GM23248 (cell line): Measurements from ENCODE around the gene DENND1A. TPM values are rescaled to one million over a fixed set of nuclear protein-coding genes. Genes with fewer than 3 reads are reported as not detected.

Experiments used
- DNase-seq: peaks from one replicate; pipeline ENCODE4 v3.0.0-alpha.2; 2015
- H2AFZ ChIP-seq: fragments of 200-600 bp; sonication (generic); 2 replicates; pipeline ENCODE4 v1.6.1; 2016; ENCODE audit warnings: antibody characterized with exemption
- H3F3A ChIP-seq: fragments of 200-600 bp; sonication (generic); 2 replicates; pipeline ENCODE4 v1.6.1; 2016; ENCODE audit warnings: mild to moderate bottlenecking, antibody characterized with exemption, mixed run types; ENCODE audit not compliant: insufficient read depth
- H3K27ac ChIP-seq: fragments of 200-600 bp; sonication (generic); 2 replicates; pipeline ENCODE4 v1.5.1; 2016; ENCODE audit warnings: mild to moderate bottlenecking
- H3K27me3 ChIP-seq: fragments of 200-600 bp; sonication (generic); replicated peaks from 2 replicates; pipeline ENCODE4 v1.6.1; 2016; ENCODE audit warnings: mild to moderate bottlenecking; ENCODE audit not compliant: insufficient read depth
- H3K36me3 ChIP-seq: fragments of 200-600 bp; sonication (generic); 2 replicates; pipeline ENCODE4 v1.6.1; 2016; ENCODE audit warnings: low read depth, mild to moderate bottlenecking
- H3K4me1 ChIP-seq: fragments of 200-600 bp; sonication (generic); 2 replicates; pipeline ENCODE4 v1.6.1; 2016; ENCODE audit warnings: mild to moderate bottlenecking; ENCODE audit not compliant: insufficient read depth
- H3K4me2 ChIP-seq: fragments of 200-600 bp; sonication (generic); one replicate; pipeline ENCODE4 v1.6.1; 2016; ENCODE audit warnings: mild to moderate bottlenecking; ENCODE audit not compliant: unreplicated experiment
- H3K4me3 ChIP-seq: fragments of 200-600 bp; sonication (generic); 2 replicates; pipeline ENCODE4 v1.5.1; 2016; ENCODE audit warnings: mild to moderate bottlenecking
- H3K79me2 ChIP-seq: fragments of 200-600 bp; sonication (generic); 2 replicates; pipeline ENCODE4 v1.6.1; 2016; ENCODE audit warnings: mild to moderate bottlenecking; ENCODE audit not compliant: insufficient read depth
- H3K9ac ChIP-seq: fragments of 200-600 bp; sonication (generic); 2 replicates; pipeline ENCODE4 v1.6.1; 2016; ENCODE audit warnings: mild to moderate bottlenecking
- H3K9me2 ChIP-seq: fragments of 200-600 bp; sonication (generic); 2 replicates; pipeline ENCODE4 v1.6.1; 2016; ENCODE audit warnings: mixed run types, mild to moderate bottlenecking, moderate library complexity; ENCODE audit not compliant: insufficient read depth
- H3K9me3 ChIP-seq: fragments of 200-600 bp; sonication (generic); one replicate; pipeline ENCODE4 v1.6.1; 2017; ENCODE audit warnings: low read depth
- H4K20me1 ChIP-seq: fragments of 200-600 bp; sonication (generic); 2 replicates; pipeline ENCODE4 v1.6.0; 2016; ENCODE audit not compliant: insufficient read depth
- EZH2 ChIP-seq: fragments of 200-600 bp; sonication (generic); IDR thresholded peaks from 2 replicates; pipeline ENCODE4 v1.6.1; 2018; ENCODE audit warnings: antibody characterized with exemption, mild to moderate bottlenecking; ENCODE audit not compliant: insufficient read depth, poor library complexity, severe bottlenecking
- EZH2phosphoT487 ChIP-seq: fragments of 200-600 bp; sonication (generic); IDR thresholded peaks from 2 replicates; pipeline ENCODE4 v1.6.1; 2018; ENCODE audit warnings: antibody characterized with exemption, moderate library complexity, mild to moderate bottlenecking, low read depth; ENCODE audit not compliant: insufficient read depth
- WGBS, 2 experiments: methylation state at CpG; one replicate each; pipeline ENCODE4 v1.1.6; 2015 to 2017; ENCODE audit warnings: low lambda C conversion rate in 2 of 2, low coverage in 1 of 2; ENCODE audit errors: missing lambda C conversion rate in 2 of 2; 5-methylcytosine and 5-hydroxymethylcytosine counted together
- in situ Hi-C: fragments of 300-500 bp; cut with MboI; formaldehyde crosslinking; loops from 2 replicates; pipeline ENCODE4 v1.15.0; 2020
- polyA plus RNA-seq: library from polyadenylated mRNA; unstranded; fragments of >200 nt; fragmentation: Nextera tagmentation; extraction: Ambion mirVana; gene quantifications from 2 replicates; pipeline ENCODE4 v1.2.1, GENCODE V29; 2016
- total RNA-seq: library from RNA; depleted of rRNA; stranded (reverse); fragments of >200 nt; shearing (Covaris generic); gene quantifications from 2 replicates; pipeline ENCODE4 v1.2.3, GENCODE V29; 2014

DENND1A gene
- total and polyA plus RNA-seq, 2 experiments from 2014 or later, result 13.2 to 16.4 TPM

- 86 to 88% methylated on average over 8 of the region's 8 CpGs for WGBS, 2 experiments
- Histone ChIP-seq H3K27me3 (no peaks in the 10 kb centered on the region), H3K9me2 (no peaks in the 10 kb centered on the region), H3K9me3 (no peaks in the 10 kb centered on the region), H3K9ac (no peak overlapping the region), H4K20me1 (no peaks in the 10 kb centered on the region), H3K4me1 (peaks cover 4% of the 10 kb centered on the region; the same call in 1 of the 2 replicates), H3K36me3 (no peaks in the 10 kb centered on the region), H3K4me2 (no peak overlapping the region), H3K27ac (no peak overlapping the region), H2AFZ (no peak overlapping the region), H3F3A (no peaks in the 10 kb centered on the region), H3K79me2 (no peaks in the 10 kb centered on the region), H3K4me3 (no peak overlapping the region)
- TF ChIP-seq EZH2phosphoT487, result no peak
- no peak for TF ChIP-seq EZH2
- DNase-seq, result no peak
- in situ Hi-C loops, result no loop called here
Measured at GRCh38 chr9:123680352-123680751, 249.6 kb downstream of the DENND1A start.

- in situ Hi-C loops, result no loop called here
- TF ChIP-seq EZH2 (no peak), EZH2phosphoT487 (no peak)
- H3K9me2 ChIP-seq, result no peaks in the 10 kb centered on the region
- H3K9ac ChIP-seq, result no peak overlapping the region
- H3K4me2 ChIP-seq, result no peak overlapping the region
- no peaks in the 10 kb centered on the region for H3K9me3 ChIP-seq
- no peaks in the 10 kb centered on the region for H3K79me2 ChIP-seq
- H3K27me3 ChIP-seq, result no peaks in the 10 kb centered on the region
- H3K4me1 ChIP-seq, result peaks cover 2% of the 10 kb centered on the region; the same call in 1 of the 2 replicates
- H3K36me3 ChIP-seq, result no peaks in the 10 kb centered on the region
- no peak overlapping the region for H2AFZ ChIP-seq
- H3F3A ChIP-seq, result no peaks in the 10 kb centered on the region
- H3K27ac ChIP-seq, result no peak overlapping the region
- no peak for DNase-seq
- H3K4me3 ChIP-seq, result no peak overlapping the region
- no peaks in the 10 kb centered on the region for H4K20me1 ChIP-seq
- WGBS, 2 experiments, result 93% methylated on average over 16 of the region's 16 CpGs
Measured at GRCh38 chr9:123679330-123679987, 250.5 kb downstream of the DENND1A start.

GRCh38 chr9:123678878-123679329 is 251.0 kb downstream of the DENND1A start:
- Histone ChIP-seq H3K9ac (no peak overlapping the region), H3K27ac (no peak overlapping the region), H4K20me1 (no peaks in the 10 kb centered on the region), H3K27me3 (no peaks in the 10 kb centered on the region), H3K9me3 (no peaks in the 10 kb centered on the region), H3K4me2 (no peak overlapping the region), H3K9me2 (no peaks in the 10 kb centered on the region), H3F3A (no peaks in the 10 kb centered on the region), H3K36me3 (no peaks in the 10 kb centered on the region), H2AFZ (no peak overlapping the region), H3K4me3 (no peak overlapping the region), H3K79me2 (no peaks in the 10 kb centered on the region), H3K4me1 (no peaks in the 10 kb centered on the region)
- TF ChIP-seq EZH2phosphoT487 (no peak), EZH2 (no peak)
- in situ Hi-C loops, result no loop called here
- WGBS, 2 experiments, result 86 to 94% methylated on average over 5 of the region's 5 CpGs
- DNase-seq, result no peak

- no peak for TF ChIP-seq EZH2
- TF ChIP-seq EZH2phosphoT487, result no peak
- no peaks in the 10 kb centered on the region for H3K9me3 ChIP-seq
- H3K4me3 ChIP-seq, result no peak overlapping the region
- no peaks in the 10 kb centered on the region for H3K79me2 ChIP-seq
- in situ Hi-C loops, result no loop called here
- H3K9me2 ChIP-seq, result no peaks in the 10 kb centered on the region
- H3K4me2 ChIP-seq, result no peak overlapping the region
- H3K9ac ChIP-seq, result no peak overlapping the region
- no peaks in the 10 kb centered on the region for H3K4me1 ChIP-seq
- DNase-seq, result no peak
- H3K27ac ChIP-seq, result no peak overlapping the region
- 89 to 90% methylated on average over 15 of the region's 15 CpGs for WGBS, 2 experiments
- H3K27me3 ChIP-seq, result no peaks in the 10 kb centered on the region
- H2AFZ ChIP-seq, result no peak overlapping the region
- no peaks in the 10 kb centered on the region for H3F3A ChIP-seq
- no peaks in the 10 kb centered on the region for H4K20me1 ChIP-seq
- H3K36me3 ChIP-seq, result no peaks in the 10 kb centered on the region
Measured at GRCh38 chr9:123678038-123678877, 251.7 kb downstream of the DENND1A start.
